Left lung (tissue), 10 donors: Measurements from ENCODE around the gene LYST. TPM values are rescaled to one million over a fixed set of nuclear protein-coding genes. Genes with fewer than 3 reads are reported as not detected.

Experiments
- ATAC-seq: fragments of 200-7000 bp; cut with Tn5 transposase; one replicate; pipeline ENCODE4 v1.9.1; 2020; ENCODE audit warnings: moderate library complexity
- DNase-seq, 4 donors: peaks; one replicate each; pipeline ENCODE4 v3.0.0-alpha.2; 2013 to 2020
- H3K27ac ChIP-seq, 2 donors: fragments of 200-600 bp; sonication (generic) in 1 of 2; one replicate each; pipeline versions ENCODE4 v1.5.0 to v1.8.0; 2020 to 2021
- H3K27me3 ChIP-seq, 2 donors: fragments of 200-600 bp; sonication (generic) in 1 of 2; one replicate each; pipeline versions ENCODE4 v1.5.0 to v1.8.0; 2020 to 2021
- H3K36me3 ChIP-seq, 2 donors: fragments of 200-600 bp; sonication (generic) in 1 of 2; one replicate each; pipeline versions ENCODE4 v1.5.0 to v1.8.0; 2020 to 2021
- H3K4me1 ChIP-seq, 2 donors: fragments of 200-600 bp; one replicate each; pipeline ENCODE4 v1.8.0; 2021
- H3K4me3 ChIP-seq, 2 donors: fragments of 200-600 bp; sonication (generic) in 1 of 2; one replicate each; pipeline versions ENCODE4 v1.5.0 to v1.8.0; 2020 to 2021; ENCODE audit warnings: mild to moderate bottlenecking in 1 of 2
- H3K9me3 ChIP-seq, 2 donors: fragments of 200-600 bp; sonication (generic) in 1 of 2; one replicate each; pipeline versions ENCODE4 v1.5.0 to v1.8.0; 2020 to 2021
- CTCF ChIP-seq, 2 donors: fragments of 200-600 bp; sonication (generic) in 1 of 2; IDR thresholded peaks; one replicate each; pipeline versions ENCODE4 v1.5.0 to v1.8.0; 2021; ENCODE audit warnings: antibody characterized with exemption in 2 of 2
- intact Hi-C, 2 donors: fragments of 100-400 bp; cut with DNase I; formaldehyde crosslinking; loops; one replicate each; pipeline versions ENCODE4 v1.11.2 to v1.14.2; 2022
- microRNA-seq, 2 donors: library from miRNA; unstranded; fragments of <30 nt; microRNA quantifications; one replicate each; pipeline ENCODE4, GENCODE V29; 2019
- polyA plus RNA-seq, 6 donors: library from polyadenylated mRNA; unstranded; fragments of 120-200 nt; gene quantifications; one replicate each; pipeline ENCODE4 v1.2.1, GENCODE V29; 2013; ENCODE audit not compliant: insufficient read length in 6 of 6
- total RNA-seq, 2 donors: library from RNA; stranded (reverse); fragmentation: NEBNext Ultra II Directional; extraction: Animal tissue kit (Norgen Biotek cat#: 25700); gene quantifications; one replicate each; pipeline ENCODE4 v1.2.1, GENCODE V29; 2021
- donor health status: DM: no; HTN: yes; CAD: no.
- donor health status: DM: no; HTN: no; CAD: no.

The LYST gene
- total and polyA plus RNA-seq, 8 donors = 10.3 to 64.9 (median 13.0) TPM

DNA sequence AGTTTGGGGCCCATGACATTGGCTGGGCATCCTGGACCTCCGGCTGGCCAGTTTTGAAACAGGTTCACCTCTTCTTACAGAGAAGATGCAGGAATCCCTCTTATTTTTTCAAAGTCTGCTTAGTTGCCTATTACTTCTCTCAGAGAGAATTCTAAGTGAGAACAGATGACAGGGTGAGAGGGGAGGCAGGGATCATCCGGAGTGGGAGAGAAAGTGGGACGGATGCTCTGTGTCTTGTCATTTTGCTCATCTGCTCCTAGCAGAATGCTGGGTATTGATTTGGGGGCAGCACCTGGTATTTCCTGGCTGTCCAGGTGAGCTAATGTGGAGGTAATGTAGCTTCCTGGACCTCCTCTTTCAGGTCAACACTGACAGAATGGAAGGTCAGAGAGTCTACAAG lies 249.6 kb downstream of the LYST start:
- no peak for ATAC-seq
- intact Hi-C loops = no loop called here
- H3K36me3 ChIP-seq = no peaks in the 10 kb centered on the region

DNA sequence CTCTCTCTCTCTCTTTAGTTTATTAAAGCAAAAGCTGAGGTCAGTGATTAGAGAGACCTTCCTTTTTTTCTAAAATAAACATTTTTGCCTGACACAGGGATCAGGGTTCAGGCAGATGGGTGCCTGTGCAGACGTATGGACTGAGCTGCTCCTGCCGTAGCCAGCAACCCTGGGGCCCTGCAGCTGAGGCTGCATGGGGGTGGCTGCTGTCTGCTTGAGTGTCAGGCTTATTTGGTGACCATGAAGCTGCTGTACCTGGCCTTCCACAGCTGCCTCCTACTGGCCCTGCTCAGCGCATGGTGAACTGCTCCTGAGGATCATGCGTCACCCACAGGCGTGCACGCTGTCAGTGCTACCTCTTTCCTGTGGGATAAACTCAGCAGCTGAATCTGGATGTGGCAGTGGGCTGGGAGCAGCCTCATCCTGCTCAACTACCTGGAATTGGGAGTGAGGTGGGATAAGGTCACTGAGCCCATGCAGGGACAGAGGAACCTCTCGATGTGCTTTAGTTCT lies 252.2 kb downstream of the LYST start:
- DNase-seq (peak in 1 of 4 donors; percentile 52), ATAC-seq (no peak)
- TF ChIP-seq CTCF (IDR thresholded peaks at IDR 0.05) = no peak
- Histone ChIP-seq H3K4me3 (no peak overlapping the region), H3K27ac (no peak overlapping the region), H3K9me3 (no peaks in the 10 kb centered on the region), H3K36me3 (no peaks in the 10 kb centered on the region), H3K27me3 (no peaks in the 10 kb centered on the region), H3K4me1 (no peaks in the 10 kb centered on the region)
- intact Hi-C loops = no loop called here

More for the DNA sequence above, 249.6 kb downstream of the LYST start:
- H3K27ac ChIP-seq = no peak overlapping the region
- no peak for TF ChIP-seq CTCF (IDR thresholded peaks at IDR 0.05)
- DNase-seq = peak in 1 of 4 donors; percentile 9
- H3K27me3 ChIP-seq = no peaks in the 10 kb centered on the region
- H3K4me1 ChIP-seq = no peaks in the 10 kb centered on the region
- H3K9me3 ChIP-seq = no peaks in the 10 kb centered on the region
- H3K4me3 ChIP-seq = no peak overlapping the region

DNA sequence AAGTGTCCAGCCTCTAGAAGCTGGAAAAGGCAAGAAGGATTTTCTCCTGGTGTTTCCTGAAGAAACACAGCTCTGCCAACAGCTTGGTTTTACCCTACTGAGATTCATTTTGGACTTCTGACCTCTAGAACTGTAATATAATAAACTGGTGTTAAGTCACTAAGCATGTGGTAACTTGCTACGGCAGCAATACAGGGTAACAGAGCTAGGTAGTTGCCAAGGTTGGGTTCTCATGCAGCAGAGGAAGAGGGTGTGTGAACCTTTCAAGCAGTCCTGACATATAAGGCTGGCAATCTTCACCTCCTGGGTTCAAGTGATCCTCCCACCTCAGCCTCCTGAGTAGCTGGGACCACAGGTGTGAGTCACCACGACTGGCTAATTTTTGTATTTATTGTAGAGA lies 253.1 kb downstream of the LYST start:
- no peaks in the 10 kb centered on the region for H3K4me1 ChIP-seq
- no peak overlapping the region for H3K27ac ChIP-seq
- DNase-seq (no peak), ATAC-seq (no peak)
- no peak for TF ChIP-seq CTCF (IDR thresholded peaks at IDR 0.05)
- intact Hi-C loops = no loop called here
- H3K36me3 ChIP-seq = no peaks in the 10 kb centered on the region
- H3K27me3 ChIP-seq = no peaks in the 10 kb centered on the region
- H3K9me3 ChIP-seq = no peaks in the 10 kb centered on the region
- no peak overlapping the region for H3K4me3 ChIP-seq

DNA sequence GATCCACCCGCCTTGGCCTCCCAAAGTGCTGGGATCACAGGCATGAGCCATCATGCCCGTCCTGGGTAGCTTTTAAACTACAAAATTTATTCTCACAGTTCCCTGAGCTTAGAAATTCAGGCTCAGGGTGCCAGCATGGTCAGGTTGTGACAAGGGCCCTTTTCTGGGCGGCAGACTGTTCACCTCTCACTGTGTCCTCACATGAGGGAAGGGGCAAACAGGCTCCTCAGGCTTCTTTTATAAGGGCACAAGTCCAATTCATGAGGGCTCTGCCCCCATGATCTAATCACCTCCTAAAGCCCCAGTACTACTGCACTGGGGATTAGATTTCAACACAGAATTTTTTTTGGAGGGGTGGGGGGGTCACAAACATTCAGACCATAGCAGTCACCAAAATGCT lies 253.9 kb downstream of the LYST start:
- intact Hi-C loops = no loop called here
- no peaks in the 10 kb centered on the region for H3K36me3 ChIP-seq
- no peak overlapping the region for H3K4me3 ChIP-seq
- H3K9me3 ChIP-seq = no peaks in the 10 kb centered on the region
- H3K4me1 ChIP-seq = no peaks in the 10 kb centered on the region
- no peaks in the 10 kb centered on the region for H3K27me3 ChIP-seq
- ATAC-seq (no peak), DNase-seq (peak in 1 of 4 donors; percentile 11)
- TF ChIP-seq CTCF (IDR thresholded peaks at IDR 0.05) = no peak
- H3K27ac ChIP-seq = no peak overlapping the region

Small RNA genes within 50 kb of the gene (microRNA-seq; reads per million reads assigned to microRNA genes)
- gene MIR1537 = 4.6 to 8.9 reads per million in 2 donors

Other genes starting within 250 kb of the LYST start
- gene GNG4, start 217.1 kb downstream of the LYST start, total RNA-seq = not detected
- 1 to 10 TPM; 1.1 to 3.2 (median 2.0) TPM for gene GNG4, start 217.1 kb downstream of the LYST start, polyA plus RNA-seq
- gene NID1, start 198.2 kb upstream of the LYST start, total RNA-seq = 10 to 100 TPM; 55.4 to 77.4 TPM
- 100 to 1,000 TPM; 199 to 233 (median 227) TPM for gene NID1, start 198.2 kb upstream of the LYST start, polyA plus RNA-seq